DLD1 (cell line): ENCODE measurements around the gene ACOT12.
"Not testable (repeated sequence)": the region's sequence is repeated elsewhere in the genome, so short reads cannot be mapped to it uniquely, and the experiment has no call there.

Source experiments
- in situ Hi-C: cut with HindIII; loops from 2 replicates; pipeline ENCODE4 v1.10.0; 2017; ENCODE audit warnings: low sequenced_read_pairs

Gene ACOT12

GRCh38 chr5:81345411-81346003 is 48.4 kb downstream of the ACOT12 start:
- in situ Hi-C loops: no loop called here

GRCh38 chr5:81344736-81345135 is 49.2 kb downstream of the ACOT12 start:
- in situ Hi-C loops: no loop called here

- in situ Hi-C loops: not testable (repeated sequence)
These were observed 55.7 kb downstream of the ACOT12 start for GRCh38 chr5:81338213-81338612.

- in situ Hi-C loops: no loop called here
These were observed 56.1 kb downstream of the ACOT12 start for GRCh38 chr5:81337803-81338202.

GRCh38 chr5:81336556-81336955 is 57.4 kb downstream of the ACOT12 start:
- in situ Hi-C loops: no loop called here

GRCh38 chr5:81335946-81336345 is 58.0 kb downstream of the ACOT12 start:
- in situ Hi-C loops: no loop called here

GRCh38 chr5:81334304-81335061 is 59.5 kb downstream of the ACOT12 start:
- in situ Hi-C loops: no loop called here

- in situ Hi-C loops: no loop called here
These were observed 67.4 kb downstream of the ACOT12 start for GRCh38 chr5:81326554-81326953.

- in situ Hi-C loops: no loop called here
These were observed 76.4 kb downstream of the ACOT12 start for GRCh38 chr5:81317536-81317935.

- in situ Hi-C loops: no loop called here
These were observed 77.4 kb downstream of the ACOT12 start for GRCh38 chr5:81316571-81316970.

GRCh38 chr5:81315830-81316229 is 78.1 kb downstream of the ACOT12 start:
- in situ Hi-C loops: no loop called here

GRCh38 chr5:81315336-81315735 is 78.6 kb downstream of the ACOT12 start:
- in situ Hi-C loops: no loop called here

- in situ Hi-C loops: no loop called here
These were observed 79.4 kb downstream of the ACOT12 start for GRCh38 chr5:81314581-81314980.

- in situ Hi-C loops: no loop called here
These were observed 80.2 kb downstream of the ACOT12 start for GRCh38 chr5:81313686-81314085.

GRCh38 chr5:81313278-81313677 is 80.7 kb downstream of the ACOT12 start:
- in situ Hi-C loops: no loop called here

GRCh38 chr5:81310402-81311063 is 83.4 kb downstream of the ACOT12 start:
- in situ Hi-C loops: no loop called here

GRCh38 chr5:81308836-81309235 is 85.1 kb downstream of the ACOT12 start:
- in situ Hi-C loops: no loop called here

- in situ Hi-C loops: no loop called here
These were observed 88.1 kb downstream of the ACOT12 start for GRCh38 chr5:81305785-81306184.

GRCh38 chr5:81303563-81303962 is 90.4 kb downstream of the ACOT12 start:
- in situ Hi-C loops: no loop called here

- in situ Hi-C loops: no loop called here
These were observed 91.3 kb downstream of the ACOT12 start for GRCh38 chr5:81302596-81302995.

- in situ Hi-C loops: no loop called here
These were observed 92.5 kb downstream of the ACOT12 start, which contains the start of gene ZCCHC9 for GRCh38 chr5:81301271-81302015. TSS of gene ZCCHC9 (plus strand) at chr5:81301587. CDS start at chr5:81304758, 3,171 bp downstream.
